ENCODE measurements around the gene PCDHB15.
"Not testable (repeated sequence)": the region's sequence is repeated elsewhere in the genome, so short reads cannot be mapped to it uniquely, and the experiment has no call there.

DNA sequence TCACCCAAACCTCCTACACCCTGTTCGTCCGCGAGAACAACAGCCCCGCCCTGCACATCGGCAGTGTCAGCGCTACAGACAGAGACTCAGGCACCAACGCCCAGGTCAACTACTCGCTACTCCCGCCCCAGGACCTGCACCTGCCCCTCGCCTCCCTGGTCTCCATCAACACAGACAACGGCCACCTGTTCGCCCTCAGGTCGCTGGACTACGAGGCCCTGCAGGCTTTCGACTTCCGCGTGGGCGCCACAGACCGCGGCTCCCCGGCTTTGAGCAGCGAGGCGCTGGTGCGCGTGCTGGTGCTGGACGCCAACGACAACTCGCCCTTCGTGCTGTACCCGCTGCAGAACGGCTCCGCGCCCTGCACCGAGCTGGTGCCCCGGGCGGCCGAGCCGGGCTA, 44.1 kb upstream of the PCDHB15 start:
- TF ChIP-seq, protein P1, sequence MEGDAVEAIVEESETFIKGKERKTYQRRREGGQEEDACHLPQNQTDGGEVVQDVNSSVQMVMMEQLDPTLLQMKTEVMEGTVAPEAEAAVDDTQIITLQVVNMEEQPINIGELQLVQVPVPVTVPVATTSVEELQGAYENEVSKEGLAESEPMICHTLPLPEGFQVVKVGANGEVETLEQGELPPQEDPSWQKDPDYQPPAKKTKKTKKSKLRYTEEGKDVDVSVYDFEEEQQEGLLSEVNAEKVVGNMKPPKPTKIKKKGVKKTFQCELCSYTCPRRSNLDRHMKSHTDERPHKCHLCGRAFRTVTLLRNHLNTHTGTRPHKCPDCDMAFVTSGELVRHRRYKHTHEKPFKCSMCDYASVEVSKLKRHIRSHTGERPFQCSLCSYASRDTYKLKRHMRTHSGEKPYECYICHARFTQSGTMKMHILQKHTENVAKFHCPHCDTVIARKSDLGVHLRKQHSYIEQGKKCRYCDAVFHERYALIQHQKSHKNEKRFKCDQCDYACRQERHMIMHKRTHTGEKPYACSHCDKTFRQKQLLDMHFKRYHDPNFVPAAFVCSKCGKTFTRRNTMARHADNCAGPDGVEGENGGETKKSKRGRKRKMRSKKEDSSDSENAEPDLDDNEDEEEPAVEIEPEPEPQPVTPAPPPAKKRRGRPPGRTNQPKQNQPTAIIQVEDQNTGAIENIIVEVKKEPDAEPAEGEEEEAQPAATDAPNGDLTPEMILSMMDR (IDR thresholded peaks at IDR 0.05), result not testable (repeated sequence)
- not testable (repeated sequence) for TF ChIP-seq POLR2A, EP300 (IDR thresholded peaks at IDR 0.05)
